ENCODE measurements around the gene PDE4D. TPM values are rescaled to one million over a fixed set of nuclear protein-coding genes. Genes with fewer than 3 reads are reported as not detected.
A peak's percentile ranks its signal among the peaks of the same experiment; 100 is the strongest.

Gene PDE4D
- total RNA-seq, 1 experiment from 2014 or later: 2.1 TPM

- Histone ChIP-seq H2AFZ (ENCODE audit: low read length) (no peak overlapping the region), H4K8ac (replicated peaks; ENCODE audit: insufficient read length, low read depth, low read length) (no peak overlapping the region), H4K20me1 (ENCODE audit: control insufficient read depth, insufficient read depth, insufficient read length) (no peaks in the 10 kb centered on the region), H2BK120ac (ENCODE audit: low read depth, low read length, poor library complexity, severe bottlenecking) (peak overlapping the region; percentile 6), H3K56ac (ENCODE audit: insufficient read length, low read depth, low read length) (no peak overlapping the region), H3K79me1 (ENCODE audit: insufficient read depth, low read depth, low read length, poor library complexity, severe bottlenecking) (no peaks in the 10 kb centered on the region), H2BK15ac (ENCODE audit: low read depth, low read length) (no peak overlapping the region), H3T11ph (ENCODE audit: low read length) (no peak overlapping the region), H3K18ac (ENCODE audit: insufficient read length, low read depth, low read length) (no peak overlapping the region), H2BK20ac (ENCODE audit: low read depth, low read length, poor library complexity, severe bottlenecking) (no peak overlapping the region), H3K23ac (ENCODE audit: insufficient read length, low read depth, low read length) (no peak overlapping the region), H3K23me2 (ENCODE audit: insufficient read length, low read depth, low read length, poor library complexity, severe bottlenecking) (no peaks in the 10 kb centered on the region), H2AK5ac (ENCODE audit: insufficient read length, low read length) (no peak overlapping the region), H3K9me3 (ENCODE audit: control insufficient read depth, low read depth, low read length) (no peaks in the 10 kb centered on the region), H3K79me2 (ENCODE audit: insufficient read depth, low read length) (no peaks in the 10 kb centered on the region), H3K4me1 (ENCODE audit: insufficient read depth, low read length) (peaks cover 7% of the 10 kb centered on the region; the same call in 1 of the 2 replicates), H4K5ac (ENCODE audit: insufficient read length, low read depth, low read length) (no peak overlapping the region), H3K9ac (ENCODE audit: extremely low read depth, insufficient read length, low read length) (no peak overlapping the region), H3K4ac (ENCODE audit: low read depth, low read length) (no peak overlapping the region), H2BK5ac (ENCODE audit: insufficient read length, low read length) (no peak overlapping the region), H4K91ac (ENCODE audit: insufficient read length, low read depth, low read length) (no peak overlapping the region), H3K4me2 (ENCODE audit: insufficient read depth, insufficient read length, low read length) (no peak overlapping the region), H2BK12ac (ENCODE audit: insufficient read length, low read depth, low read length) (no peak overlapping the region), H3K27ac (ENCODE audit: insufficient read length, low read depth, low read length) (no peak overlapping the region), H3K27me3 (ENCODE audit: insufficient read depth, low read length) (no peaks in the 10 kb centered on the region; the same call in 1 of the 2 replicates), H3K14ac (ENCODE audit: insufficient read depth, low read length) (no peak overlapping the region)
- H3K27ac Mint-ChIP-seq: no peak overlapping the region
- no peak overlapping the region for H3K4me3 Mint-ChIP-seq
- WGBS (ENCODE audit: extremely low coverage, insufficient read length, low lambda C conversion rate): no CpG with 5 or more reads among the region's 2 CpGs
- H3K9me3 Mint-ChIP-seq: no peaks in the 10 kb centered on the region
- H3K27me3 Mint-ChIP-seq (ENCODE audit: low read depth): no peaks in the 10 kb centered on the region
- no peak for TF ChIP-seq CTCF (conservative IDR thresholded peaks at IDR 0.05)
- DNase-seq: no peak
- peaks cover 0 to 2% (median 0%) of the 10 kb centered on the region in 3 experiments; a peak in 1 of 7 replicates for H3K36me3 Mint-ChIP-seq (ENCODE audit: insufficient read depth in 1 of 3, low read depth in 3 of 3)
- H3K4me1 Mint-ChIP-seq: peaks cover 41 to 42% of the 10 kb centered on the region in 2 experiments
These were observed 333.0 kb downstream of the PDE4D start for GRCh38 chr5:59560553-59560952.
